Measurements from ENCODE around the gene APOA1. TPM values are rescaled to one million over a fixed set of nuclear protein-coding genes. Genes with fewer than 3 reads are reported as not detected.

Gene APOA1
- total and polyA plus RNA-seq, 2 of the 4 experiments (the other 2 are of a cell fraction): 0.18 to 0.89 TPM

- Histone ChIP-seq H3K23ac (ENCODE audit: low read depth, low read length) (no peak overlapping the region), H4K5ac (ENCODE audit: low read depth, low read length) (no peak overlapping the region), H2BK15ac (ENCODE audit: low read depth, low read length) (no peak overlapping the region), H3K14ac (replicated peaks; ENCODE audit: low read depth, low read length) (no peak overlapping the region), H4K8ac (ENCODE audit: low read depth in 2 of 2, low read length in 2 of 2) (no peak overlapping the region), H4K91ac (ENCODE audit: insufficient read depth, low read depth, low read length) (no peak overlapping the region), H3K4me1 (ENCODE audit: control insufficient read depth, insufficient read depth, low read length) (peaks cover 2% of the 10 kb centered on the region; the same call in 1 of the 2 replicates), H3K18ac (ENCODE audit: low read depth, low read length) (no peak overlapping the region), H3K56ac (ENCODE audit: extremely low read depth, insufficient read depth, low read length) (no peak overlapping the region), H3K9me1 (ENCODE audit: insufficient read depth, low read length) (peaks cover 19% of the 10 kb centered on the region), H3K9ac (ENCODE audit: low read depth, low read length) (no peak overlapping the region), H3K9me3 (ENCODE audit: control insufficient read depth, insufficient read depth, low read length) (no peaks in the 10 kb centered on the region), H3K36me3 (ENCODE audit: control insufficient read depth, insufficient read depth, low read length) (peaks cover 32% of the 10 kb centered on the region), H3K4me3 (ENCODE audit: insufficient read depth, low read depth, low read length) (no peak overlapping the region), H2BK20ac (ENCODE audit: low read depth, low read length) (no peak overlapping the region), H2BK5ac (ENCODE audit: low read depth, low read length, poor library complexity, severe bottlenecking) (no peak overlapping the region), H3K79me1 (ENCODE audit: low read depth in 1 of 2, low read length in 2 of 2) (peaks cover 3 to 13% of the 10 kb centered on the region in 2 experiments; a peak in 3 of 4 replicates), H2BK120ac (ENCODE audit: low read depth, low read length) (no peak overlapping the region), H3K27ac (ENCODE audit: insufficient read depth, low read length) (no peak overlapping the region), H3K27me3 (ENCODE audit: control insufficient read depth, insufficient read depth, low read length) (no peaks in the 10 kb centered on the region), H2AK9ac (replicated peaks; ENCODE audit: low read depth, low read length, poor library complexity) (no peak overlapping the region), H3K4ac (ENCODE audit: low read depth, low read length) (no peak overlapping the region), H2AFZ (replicated peaks; ENCODE audit: low read length, poor library complexity) (no peak overlapping the region), H2AK5ac (ENCODE audit: low read depth, low read length) (no peak overlapping the region), H4K20me1 (ENCODE audit: insufficient read depth, low read length) (no peaks in the 10 kb centered on the region), H3K4me2 (ENCODE audit: low read depth, low read length) (no peak overlapping the region)
- DNase-seq: no peak
- no TSS peak for BruUV-seq (replicated peaks)
- intact Hi-C loops (cut with micrococcal nuclease) (loop anchor here (5.0 kb wide), 1 partner anchor 81 kb away; the partner anchor contains the start of gene APOA5), dilution Hi-C loops (cut with HindIII; ENCODE audit: low sequenced_read_pairs, unreplicated experiment) (no loop called here), in situ Hi-C loops (cut with MboI; ENCODE audit: low sequenced_read_pairs) (loop anchor here (10.0 kb wide), 1 partner anchor 351 kb away; no protein-coding TSS in a partner anchor)
- ChIA-PET POLR2A (ENCODE audit: unreplicated experiment) (no interaction called here), CTCF (interaction anchor here (2.3 kb wide), 1 partner anchor 232 kb away, joined by 7 read pairs; no protein-coding TSS in a partner anchor)
- no peak for ATAC-seq (ENCODE audit: low read depth)
- TF ChIP-seq BHLHE40 (IDR thresholded peaks at IDR 0.05; ENCODE audit: low read depth, low read length) (no peak), MAZ (IDR thresholded peaks at IDR 0.05; ENCODE audit: borderline replicate concordance, low read depth, low read length) (no peak), MAFK (IDR thresholded peaks at IDR 0.05; ENCODE audit: low read depth, low read length) (no peak), POLR2A (IDR thresholded peaks at IDR 0.05; ENCODE audit: low read depth, low read length) (no peak), ELK1 (IDR thresholded peaks at IDR 0.05; ENCODE audit: borderline replicate concordance, low read depth, low read length) (no peak), USF2 (IDR thresholded peaks at IDR 0.05; ENCODE audit: low read depth, low read length) (no peak), MXI1 (IDR thresholded peaks at IDR 0.05; ENCODE audit: borderline replicate concordance, low read depth, low read length) (no peak), CHD1 (IDR thresholded peaks at IDR 0.05; ENCODE audit: low read depth, low read length) (no peak), CEBPB (IDR thresholded peaks at IDR 0.05; ENCODE audit: low read depth, low read length) (no peak), RCOR1 (IDR thresholded peaks at IDR 0.05; ENCODE audit: insufficient replicate concordance, low read length) (no peak), SMC3 (IDR thresholded peaks at IDR 0.05; ENCODE audit: low read depth, low read length) (no peak), CTCF (conservative IDR thresholded peaks at IDR 0.05; ENCODE audit: low read depth, low read length) (no peak), RFX5 (IDR thresholded peaks at IDR 0.05; ENCODE audit: low read depth, low read length) (no peak), RAD21 (IDR thresholded peaks at IDR 0.05; ENCODE audit: low read length) (no peak), FOS (IDR thresholded peaks at IDR 0.05; ENCODE audit: low read depth, low read length) (no peak), NFE2L2 (IDR thresholded peaks at IDR 0.05; ENCODE audit: low read depth, low read length) (no peak)
- WGBS, 2 experiments (ENCODE audit: extremely low coverage in 2 of 2, insufficient read length in 1 of 2): 80% methylated on average over 1 of the region's 11 CpGs; no CpG with 5 or more reads in 1 of the 2 experiments
Observed at GRCh38 chr11:116873381-116873780, 36.0 kb upstream of the APOA1 start.

All from IMR-90 (cell line).